Activated CD8-positive, alpha-beta memory T cell treated with anti-CD3 and anti-CD28 coated beads for 4 hours (primary cell): Measurements from ENCODE around the gene CLDN11.

Experiments
- DNase-seq, 2 donors: peaks; one replicate each; pipeline ENCODE4 v3.0.0-alpha.2; 2020; ENCODE audit warnings: low read depth in 2 of 2

The CLDN11 gene

DNA sequence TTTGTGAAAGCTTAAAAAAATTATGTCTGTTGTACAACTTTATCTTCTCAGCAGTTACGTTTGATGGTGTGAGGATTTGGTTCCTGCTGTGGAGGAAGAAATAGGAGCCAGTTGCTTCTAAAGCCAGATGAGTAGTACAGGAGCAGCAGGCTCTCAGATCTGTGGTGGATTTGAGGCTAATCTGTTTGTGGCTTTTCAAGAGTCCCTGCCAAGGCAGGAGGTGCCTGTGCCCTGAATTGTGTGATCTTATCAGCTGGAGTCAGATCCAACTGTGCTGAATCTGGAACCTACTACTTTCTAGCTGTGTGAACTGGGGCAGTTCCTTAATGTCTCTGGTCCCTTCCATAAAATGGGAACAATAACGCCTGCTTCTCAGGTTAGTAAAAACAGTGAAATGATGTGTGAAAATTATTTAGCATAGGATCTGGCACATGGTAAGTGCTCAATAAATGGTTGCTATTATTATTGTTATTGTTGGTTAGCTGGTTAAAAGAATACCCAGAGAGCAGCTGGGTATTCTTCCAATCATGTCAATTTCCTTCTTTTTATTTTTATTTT, 7.7 kb downstream of the CLDN11 start:
- no peak for DNase-seq

DNA sequence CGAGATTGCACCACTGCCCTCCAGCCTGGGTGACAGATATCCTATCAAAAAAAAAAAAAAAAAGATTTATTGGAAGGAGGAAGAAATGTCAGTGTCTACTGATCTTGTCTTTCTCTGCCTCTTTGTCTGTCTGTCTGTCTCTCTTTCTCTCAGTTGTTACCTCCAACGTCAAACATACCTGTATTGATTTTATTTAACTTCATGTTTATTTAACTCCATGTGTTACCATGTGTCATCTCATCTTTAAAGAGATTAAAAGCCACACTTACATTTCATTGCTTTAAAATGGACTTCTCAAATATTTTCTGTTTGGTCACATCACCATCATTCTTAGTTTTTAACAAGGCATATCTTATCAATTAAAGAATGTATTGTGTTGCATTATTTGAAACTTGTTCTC, 9.4 kb downstream of the CLDN11 start:
- no peak for DNase-seq

DNA sequence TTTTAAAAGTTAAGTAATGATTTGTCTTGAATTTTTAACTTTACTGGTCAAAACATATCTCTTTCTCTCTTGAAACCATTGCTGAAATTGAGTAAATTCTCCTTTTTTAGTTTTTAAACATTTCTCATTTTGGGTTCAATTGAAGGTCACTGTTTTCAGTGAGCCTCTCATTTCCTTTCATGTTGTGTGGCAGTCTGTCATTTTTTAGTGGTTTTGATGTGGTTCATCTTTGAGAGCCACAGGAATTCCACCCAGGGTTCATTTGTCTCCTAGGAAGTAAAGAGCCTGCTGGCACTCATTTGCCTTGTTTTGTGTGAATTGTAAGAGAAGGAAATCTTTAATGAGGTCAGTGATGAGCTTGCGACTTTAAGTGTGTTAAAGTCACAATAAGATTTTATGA, 10.4 kb downstream of the CLDN11 start:
- no peak for DNase-seq

DNA sequence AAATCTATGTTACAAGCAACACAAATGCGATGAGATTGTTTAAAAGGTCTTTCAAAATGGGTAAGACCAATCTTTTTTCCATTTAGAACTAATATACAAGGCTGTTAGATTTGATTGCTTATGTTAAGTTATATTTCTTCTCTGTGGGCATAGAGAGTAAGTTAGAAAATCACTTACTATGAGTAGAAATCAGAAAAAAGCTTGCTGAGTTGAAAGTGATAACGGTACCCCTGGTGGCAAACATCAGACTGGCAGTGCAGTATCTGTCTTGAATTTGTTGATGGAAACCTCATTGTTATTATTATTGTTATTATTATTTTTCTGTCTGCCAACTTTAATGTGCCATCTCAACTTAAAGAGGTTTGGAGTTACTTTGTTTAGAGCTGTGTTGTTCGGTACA, 12.4 kb downstream of the CLDN11 start:
- no peak for DNase-seq

DNA sequence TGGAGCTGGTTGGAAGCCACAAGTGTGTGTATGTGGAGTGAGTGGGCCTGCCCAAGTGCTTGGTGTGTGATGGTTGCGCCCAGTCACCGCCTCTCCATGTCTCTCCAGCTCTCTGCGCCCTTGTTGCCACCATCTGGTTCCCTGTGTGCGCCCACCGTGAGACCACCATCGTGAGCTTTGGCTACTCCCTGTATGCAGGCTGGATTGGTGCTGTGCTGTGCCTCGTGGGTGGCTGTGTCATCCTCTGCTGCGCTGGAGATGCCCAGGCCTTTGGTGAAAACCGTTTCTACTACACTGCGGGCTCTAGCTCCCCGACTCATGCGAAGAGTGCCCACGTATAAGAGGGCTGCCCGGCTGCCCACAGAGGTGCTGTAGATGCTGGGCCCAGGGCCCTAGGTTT, 13.7 kb downstream of the CLDN11 start:
- no peak for DNase-seq

DNA sequence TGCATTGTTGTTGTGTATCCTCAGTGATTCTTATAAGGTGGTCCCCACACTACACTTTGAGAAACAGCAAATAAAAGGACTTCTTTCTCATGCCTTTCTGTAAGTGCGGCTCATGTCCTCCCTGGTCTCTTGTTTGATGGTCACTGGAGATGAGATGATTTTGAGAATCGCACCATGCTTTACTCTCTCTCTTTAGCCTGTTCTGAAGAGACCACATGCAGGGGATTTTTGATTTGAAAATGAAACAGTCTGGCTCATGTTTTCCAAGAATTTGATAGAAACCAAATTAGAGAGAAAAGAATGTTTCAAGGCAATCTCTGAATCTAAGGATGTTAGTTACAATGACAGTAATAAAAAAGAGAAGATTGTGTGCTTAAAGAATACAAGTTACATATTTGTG, 18.0 kb downstream of the CLDN11 start:
- no peak for DNase-seq

DNA sequence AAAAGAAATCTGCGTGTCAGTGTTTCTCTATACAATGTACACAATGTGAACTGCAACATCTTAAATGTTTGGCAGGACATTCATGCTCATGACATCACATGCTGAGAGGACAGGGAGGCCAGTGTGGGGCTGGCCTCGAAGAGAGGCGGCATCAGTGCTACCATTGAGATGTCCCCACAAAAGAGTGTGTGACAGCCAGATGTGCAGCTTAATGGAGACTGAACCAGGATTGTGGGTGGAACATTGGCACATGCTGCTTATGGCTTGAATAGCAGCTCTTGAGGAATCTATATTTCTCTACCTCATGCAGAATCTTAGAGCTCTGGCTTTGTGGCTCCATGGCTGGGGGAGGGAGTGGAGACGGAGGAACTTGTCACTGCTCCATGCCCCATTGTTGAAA, 18.5 kb downstream of the CLDN11 start:
- DNase-seq: no peak

DNA sequence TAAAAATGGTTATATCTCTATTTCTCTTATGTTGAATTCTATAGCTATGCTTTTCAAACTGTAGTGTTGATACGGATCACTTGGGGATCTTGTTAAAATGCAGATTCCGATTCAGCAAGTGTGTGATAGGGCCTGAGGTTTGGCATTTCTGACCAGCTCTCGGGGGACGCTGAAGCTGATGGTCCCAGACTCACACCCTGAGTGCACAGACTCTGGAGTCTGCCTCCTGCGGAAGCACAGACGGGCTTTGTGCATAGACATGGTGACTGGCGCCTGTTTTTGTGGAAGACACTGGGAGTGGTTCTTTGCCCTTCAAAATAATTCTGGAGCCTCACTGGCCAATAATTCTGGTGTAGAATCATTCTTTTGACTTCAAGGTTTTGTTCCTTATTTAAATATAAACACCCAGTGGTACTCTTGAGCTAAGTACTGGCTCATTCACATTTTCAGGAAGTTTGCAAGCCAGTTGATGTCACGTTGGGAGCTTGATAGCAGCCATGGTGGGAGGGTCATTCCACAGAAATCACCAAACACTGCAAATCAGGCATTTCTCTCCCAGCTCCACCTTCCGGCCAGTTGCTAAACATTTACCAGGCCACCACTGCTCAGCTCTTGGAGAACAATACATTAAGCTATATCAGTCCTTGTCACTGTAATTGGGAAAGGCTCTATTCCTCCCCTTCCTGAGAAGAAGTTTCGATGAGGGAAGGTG, 19.2 kb downstream of the CLDN11 start:
- no peak for DNase-seq

DNA sequence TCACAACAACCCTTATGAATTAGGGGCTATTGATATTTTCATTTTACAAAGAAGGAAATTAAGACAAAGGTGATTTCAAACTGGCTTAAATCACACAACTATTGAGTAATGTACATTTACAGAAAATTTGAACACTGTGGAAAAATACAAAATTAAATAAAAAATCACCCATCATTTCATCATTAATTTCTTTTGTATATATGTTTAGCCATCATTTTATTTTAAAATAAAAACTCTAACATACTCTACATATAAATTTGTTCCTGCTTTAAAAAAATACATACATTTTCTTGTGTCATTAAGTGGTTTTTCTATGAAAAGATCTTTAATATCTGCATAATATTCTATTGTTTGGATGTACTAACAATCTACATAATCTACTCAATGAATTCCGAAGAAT, 20.2 kb downstream of the CLDN11 start:
- DNase-seq: no peak

DNA sequence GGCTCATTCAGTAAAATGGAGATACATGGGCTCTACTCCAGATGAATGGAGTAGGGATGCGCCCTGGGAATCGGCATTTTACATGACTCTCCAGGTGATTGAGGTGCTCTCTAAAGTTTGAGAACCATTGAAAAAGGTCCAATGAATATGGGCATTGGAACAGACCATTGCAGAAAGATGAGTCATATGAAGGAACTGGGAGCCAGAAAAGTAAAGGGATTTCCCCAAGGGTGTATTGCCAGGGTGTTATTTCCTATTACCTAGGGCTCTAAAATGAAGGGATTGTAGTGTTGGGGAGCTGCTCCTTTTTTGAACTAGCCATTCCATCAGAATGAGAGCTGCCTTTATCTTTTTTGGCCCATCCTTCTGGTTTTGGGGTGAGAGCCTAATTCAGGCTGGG, 21.7 kb downstream of the CLDN11 start:
- DNase-seq: no peak

DNA sequence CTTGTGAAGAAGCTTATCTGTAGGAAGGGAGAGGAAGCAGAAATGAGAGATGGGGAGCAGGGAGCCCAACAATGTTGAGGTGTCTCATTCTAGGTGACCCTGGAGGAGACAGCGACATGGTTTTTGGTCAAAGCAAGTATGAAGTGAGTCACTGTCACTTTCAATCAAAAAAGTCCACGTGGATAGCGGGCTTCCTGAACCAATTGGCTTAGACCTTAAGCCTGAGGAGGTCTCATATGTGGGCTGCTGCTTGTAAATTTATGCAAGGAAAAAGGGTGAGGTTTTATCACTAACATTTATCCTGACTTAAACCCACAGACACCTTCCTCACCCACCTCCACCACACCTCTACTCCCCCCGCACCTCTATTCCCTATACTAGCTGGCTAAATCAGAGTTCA, 22.7 kb downstream of the CLDN11 start:
- no peak for DNase-seq

DNA sequence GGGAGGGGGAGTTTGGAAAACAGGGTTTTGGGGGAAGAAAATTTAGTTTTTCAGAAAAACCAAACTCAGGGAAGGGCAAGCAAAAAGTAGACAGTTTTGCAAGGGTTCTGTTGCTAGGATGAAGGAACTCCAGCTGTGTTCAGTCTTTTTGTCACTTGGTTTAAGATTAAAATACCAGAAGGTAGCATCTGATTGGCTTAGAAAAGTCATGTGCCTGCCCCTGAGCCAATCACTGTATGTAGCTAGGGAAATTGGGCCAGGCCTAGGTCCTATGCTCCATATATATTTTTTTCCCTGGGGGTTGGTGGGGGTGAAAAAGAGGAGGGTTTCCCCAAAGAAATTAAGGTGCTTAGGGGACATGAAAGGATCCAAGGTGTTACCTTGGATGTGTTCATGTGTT, 24.3 kb downstream of the CLDN11 start:
- no peak for DNase-seq

DNA sequence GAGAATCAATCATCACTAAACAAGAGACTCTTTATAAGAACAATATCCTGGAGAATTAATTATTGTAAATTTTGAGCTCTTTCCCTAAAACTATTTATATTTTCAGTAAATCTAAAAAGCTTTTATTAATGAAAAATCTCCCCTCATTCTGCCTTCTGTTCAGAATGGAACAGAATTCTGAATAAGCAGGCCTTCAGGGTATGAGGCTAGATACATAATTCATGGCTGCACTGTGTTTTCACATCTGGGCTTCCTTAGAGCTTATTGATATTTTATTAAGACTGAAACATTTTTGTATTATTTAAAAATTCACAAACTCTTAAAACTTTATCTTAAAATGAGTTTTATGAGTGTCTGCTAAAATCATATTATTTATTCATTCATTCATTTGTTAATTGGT, 24.8 kb downstream of the CLDN11 start:
- no peak for DNase-seq

DNA sequence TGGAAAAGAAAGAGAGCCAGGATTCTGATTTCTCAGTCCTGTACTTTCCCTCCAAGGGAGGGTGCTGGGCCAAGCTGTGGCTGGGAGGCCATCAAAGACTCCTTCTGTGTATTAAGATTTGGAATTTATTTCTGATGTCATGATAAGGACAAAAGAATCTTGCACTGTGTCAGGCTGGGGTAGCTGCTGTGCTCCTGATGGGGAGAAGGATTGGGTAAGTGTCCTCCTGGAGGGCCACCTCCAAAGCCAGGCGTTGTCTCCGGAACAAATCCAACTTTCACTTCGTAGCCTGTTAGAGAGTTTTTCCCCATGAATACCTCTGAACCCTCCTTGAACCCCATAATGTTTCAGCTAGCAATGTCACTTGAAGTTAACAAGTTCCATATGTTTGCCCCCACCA, 29.9 kb downstream of the CLDN11 start:
- DNase-seq: no peak

DNA sequence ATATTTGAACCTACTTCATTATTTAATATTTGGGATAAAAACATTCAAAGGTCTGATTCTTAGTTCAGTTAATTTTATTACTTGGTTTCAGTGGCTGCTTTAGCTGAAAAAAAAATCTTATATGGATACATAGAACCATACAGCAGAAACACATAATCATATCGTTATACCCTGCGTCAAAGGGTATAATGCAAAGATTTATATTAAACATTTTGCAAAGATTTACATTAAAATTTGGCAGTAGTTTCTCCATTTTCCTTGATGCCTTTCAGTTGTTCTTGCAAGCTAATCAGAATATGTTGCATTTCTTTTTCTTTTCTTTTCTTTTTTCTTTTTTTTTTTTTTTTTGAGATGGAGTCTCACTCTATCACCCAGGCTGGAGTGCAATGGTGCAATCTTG, 31.4 kb downstream of the CLDN11 start:
- no peak for DNase-seq

DNA sequence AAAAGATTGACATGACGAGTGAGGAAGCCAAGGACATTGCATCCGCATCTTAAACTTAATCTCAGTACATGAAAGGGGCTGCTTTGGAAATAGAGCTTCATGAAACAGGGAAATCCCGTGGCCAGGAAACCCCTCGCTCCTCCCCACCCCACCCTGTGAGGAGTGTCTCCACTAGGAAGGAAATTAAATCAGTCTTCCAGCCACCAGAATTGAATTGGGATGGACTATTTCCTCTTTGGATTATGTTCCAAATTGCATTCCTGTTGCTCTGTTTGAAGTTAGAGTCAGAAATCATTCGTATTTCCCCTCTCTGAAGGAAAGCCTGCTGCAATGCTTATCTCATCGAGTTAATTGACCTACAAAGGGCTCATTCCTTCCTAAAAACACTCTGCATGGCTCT, 35.8 kb downstream of the CLDN11 start:
- no peak for DNase-seq

DNA sequence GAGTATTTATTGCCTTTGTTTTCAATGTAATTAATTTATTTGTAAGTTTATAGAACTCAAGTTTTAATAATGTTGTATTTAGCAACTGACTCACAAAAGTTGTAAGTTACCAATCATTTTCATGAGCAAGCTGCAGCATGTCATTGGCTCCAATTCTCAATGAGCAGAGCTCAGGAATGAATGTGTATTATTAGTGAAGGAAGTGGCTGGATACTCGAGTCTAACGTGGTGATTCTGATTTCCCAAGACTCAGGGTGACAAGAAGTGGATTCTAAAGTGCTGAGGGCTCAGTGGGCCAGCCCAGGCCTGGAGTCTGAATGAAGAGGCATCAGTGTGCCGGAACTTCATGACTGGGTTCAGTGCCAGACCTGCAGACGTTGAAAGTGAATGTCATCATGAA, 39.6 kb downstream of the CLDN11 start:
- no peak for DNase-seq

DNA sequence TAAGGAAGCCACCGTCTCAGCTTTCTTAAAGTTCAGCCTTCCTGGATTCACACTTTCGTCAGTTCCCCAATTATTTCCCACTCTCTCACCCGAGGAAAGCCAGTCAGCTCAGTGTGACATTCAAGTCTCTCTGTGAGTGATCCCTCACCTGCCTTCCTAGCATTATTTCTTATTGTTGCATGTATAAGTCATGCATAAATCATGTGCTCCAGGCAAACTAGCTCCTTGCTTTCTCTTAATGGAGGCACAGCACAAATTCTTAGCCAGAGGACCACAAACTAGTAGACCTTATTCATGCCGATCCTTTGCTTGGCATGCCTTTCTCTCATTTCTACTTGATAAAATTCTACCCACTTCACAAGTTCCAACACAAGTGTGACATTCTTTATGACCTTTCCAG, 44.3 kb downstream of the CLDN11 start:
- no peak for DNase-seq

DNA sequence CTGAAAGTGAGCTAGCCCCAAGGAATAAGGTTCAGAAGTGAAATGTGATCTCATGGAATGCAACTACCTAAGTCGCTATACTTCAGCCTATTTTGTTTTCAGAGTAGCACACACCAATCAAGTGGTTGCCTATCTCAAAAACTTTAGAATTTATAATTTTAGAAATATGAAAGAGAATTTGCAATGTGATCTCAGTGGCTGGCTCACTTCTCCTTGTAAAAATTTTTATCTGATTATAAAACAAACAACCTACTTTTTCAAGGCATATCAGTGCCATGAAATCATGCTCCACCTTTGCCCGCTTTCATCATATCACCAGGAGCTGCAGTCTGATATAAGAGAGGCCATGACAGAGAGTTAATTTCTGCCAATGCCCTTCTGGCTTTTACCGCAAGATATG, 47.3 kb downstream of the CLDN11 start:
- no peak for DNase-seq

DNA sequence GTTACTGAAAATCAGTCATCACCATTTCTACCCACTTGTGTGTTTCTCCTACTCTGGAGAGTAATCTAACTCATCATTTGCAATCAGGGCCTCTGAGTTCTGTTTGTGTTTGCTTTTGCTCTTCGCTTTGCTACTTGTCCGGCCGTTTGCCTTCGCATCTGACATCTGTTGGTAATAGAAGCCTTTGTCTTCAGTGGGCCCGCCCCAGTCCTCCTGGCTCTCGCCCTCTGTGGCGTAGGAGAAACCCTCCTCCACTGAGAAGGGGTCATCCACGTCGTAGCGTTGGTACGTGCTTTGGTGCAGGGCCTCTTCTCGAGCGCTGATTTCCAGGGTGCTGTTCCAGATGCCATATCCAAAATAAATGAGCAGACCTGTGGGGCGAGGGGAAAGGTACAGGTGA, 48.3 kb downstream of the CLDN11 start:
- no peak for DNase-seq

DNA sequence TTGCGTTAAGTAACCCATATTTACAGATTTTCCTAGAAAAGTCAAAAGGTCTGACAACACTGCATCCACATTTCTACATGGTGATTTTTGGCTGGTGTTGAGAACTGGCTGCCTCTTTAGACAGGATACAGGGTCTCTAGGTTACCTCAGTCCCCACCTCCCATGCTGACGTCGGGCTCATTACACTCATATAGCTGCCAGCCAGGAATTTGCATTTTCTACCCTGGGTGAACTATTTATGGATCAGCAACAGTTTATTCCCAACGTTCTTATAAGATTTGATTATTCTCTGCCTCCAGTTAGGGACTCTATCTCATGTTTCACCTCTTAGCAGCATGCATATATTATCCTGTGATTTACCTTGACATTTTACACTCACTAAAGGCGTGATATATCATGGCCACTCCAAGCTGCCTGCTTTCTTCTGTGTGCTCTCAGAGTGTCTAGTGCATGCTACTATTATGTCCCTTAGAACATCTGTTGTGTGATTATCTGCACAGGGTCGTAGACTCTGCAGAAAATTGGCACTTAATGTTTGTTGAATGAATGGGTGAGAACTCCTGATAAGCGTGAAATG, 49.0 kb downstream of the CLDN11 start:
- no peak for DNase-seq

DNA sequence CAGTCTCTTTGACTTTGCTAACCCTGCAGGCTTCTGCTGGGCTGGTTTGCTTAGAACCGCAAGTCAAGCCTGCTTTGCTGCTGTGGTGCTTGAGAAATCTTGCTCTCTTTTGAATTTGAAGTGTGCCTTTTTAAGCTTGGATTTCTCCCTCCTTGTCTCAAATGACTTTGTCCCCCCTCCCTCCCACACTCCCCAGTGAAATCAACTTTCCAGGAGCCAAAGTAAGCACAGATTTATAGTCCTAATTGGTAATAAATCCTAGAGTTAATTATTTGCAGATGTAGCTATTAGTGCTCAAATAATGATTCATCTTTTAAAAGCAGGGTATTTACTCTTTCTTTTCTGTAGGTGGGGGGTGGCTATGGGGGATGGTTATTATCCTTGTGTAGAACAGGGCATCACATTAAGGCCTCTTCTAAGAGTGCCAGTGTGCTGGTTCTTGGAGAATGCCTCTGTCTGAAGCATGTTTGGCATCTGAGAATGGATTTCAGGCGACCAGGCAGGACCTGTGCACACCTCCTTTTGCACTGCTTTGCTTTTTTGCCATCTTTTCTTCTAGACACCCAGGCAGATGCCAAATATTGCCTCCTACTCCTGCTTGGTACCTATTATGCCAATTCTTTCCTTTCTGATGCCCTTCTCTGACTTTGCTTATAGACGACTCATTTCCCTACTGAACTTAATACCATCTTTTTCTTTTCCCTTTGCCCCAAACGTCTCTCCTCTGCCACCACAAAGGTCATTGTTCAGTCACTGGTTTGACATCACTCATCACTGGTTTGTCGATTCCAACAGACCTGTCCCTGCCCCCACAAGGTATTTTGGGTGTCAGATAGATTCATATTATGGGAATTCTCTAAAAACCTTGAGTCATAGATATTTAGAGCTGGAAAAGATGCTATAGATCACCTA, 50.7 kb downstream of the CLDN11 start:
- DNase-seq: no peak
